Fibroblast of lung (primary cell): ENCODE measurements around the gene CAMSAP2.

Experiments used
- EZH2 ChIP-seq: IDR thresholded peaks from 2 replicates; pipeline ENCODE4 v1.5.1; 2012; ENCODE audit warnings: low read length, control low read depth, mild to moderate bottlenecking; ENCODE audit errors: missing control alignments
- TF ChIP-seq, protein P1 (sequence below), 2 donors: IDR thresholded peaks in 1 of 2; conservative IDR thresholded peaks in 1 of 2; 1 replicate in 1 of 2; 2 replicates in 1 of 2; pipeline ENCODE4 v1.5.1; 2011 to 2012; ENCODE audit warnings: low read length in 2 of 2, control low read depth in 1 of 2, inconsistent platforms in 1 of 2, low read depth in 1 of 2, mild to moderate bottlenecking in 1 of 2

DNA sequence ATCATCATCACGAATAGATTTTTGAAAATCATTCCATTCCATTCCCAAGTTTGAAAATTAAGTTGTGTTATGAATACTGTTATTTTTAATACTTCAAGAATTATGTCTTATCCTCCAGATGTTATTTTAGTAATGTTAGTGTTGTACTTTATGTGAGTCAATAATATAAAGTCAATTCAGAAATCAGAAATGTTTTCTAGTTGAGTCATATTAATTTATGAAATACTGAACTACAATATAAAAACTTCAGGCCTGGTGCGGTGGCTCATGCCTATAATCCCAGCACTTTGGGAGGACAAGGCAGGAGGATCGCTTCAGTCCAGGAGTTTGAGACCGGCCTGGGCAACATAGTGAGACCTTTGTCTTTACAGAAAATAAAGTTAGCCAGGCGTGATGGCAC is 95.7 kb downstream of the CAMSAP2 start:
- TF ChIP-seq, protein P1, sequence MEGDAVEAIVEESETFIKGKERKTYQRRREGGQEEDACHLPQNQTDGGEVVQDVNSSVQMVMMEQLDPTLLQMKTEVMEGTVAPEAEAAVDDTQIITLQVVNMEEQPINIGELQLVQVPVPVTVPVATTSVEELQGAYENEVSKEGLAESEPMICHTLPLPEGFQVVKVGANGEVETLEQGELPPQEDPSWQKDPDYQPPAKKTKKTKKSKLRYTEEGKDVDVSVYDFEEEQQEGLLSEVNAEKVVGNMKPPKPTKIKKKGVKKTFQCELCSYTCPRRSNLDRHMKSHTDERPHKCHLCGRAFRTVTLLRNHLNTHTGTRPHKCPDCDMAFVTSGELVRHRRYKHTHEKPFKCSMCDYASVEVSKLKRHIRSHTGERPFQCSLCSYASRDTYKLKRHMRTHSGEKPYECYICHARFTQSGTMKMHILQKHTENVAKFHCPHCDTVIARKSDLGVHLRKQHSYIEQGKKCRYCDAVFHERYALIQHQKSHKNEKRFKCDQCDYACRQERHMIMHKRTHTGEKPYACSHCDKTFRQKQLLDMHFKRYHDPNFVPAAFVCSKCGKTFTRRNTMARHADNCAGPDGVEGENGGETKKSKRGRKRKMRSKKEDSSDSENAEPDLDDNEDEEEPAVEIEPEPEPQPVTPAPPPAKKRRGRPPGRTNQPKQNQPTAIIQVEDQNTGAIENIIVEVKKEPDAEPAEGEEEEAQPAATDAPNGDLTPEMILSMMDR (conservative IDR thresholded peaks at IDR 0.05 in 1 of 2, IDR thresholded peaks at IDR 0.05 in 1 of 2; ENCODE audit: low read depth in 1 of 2, low read length in 2 of 2), result no peak
- TF ChIP-seq EZH2, result no peak
